Ovary (tissue), 3 donors: ENCODE results near the gene LTB4R2.

Experiments
- CTCF ChIP-seq, 3 donors: fragments of 450-650 bp in 2 of 3; fragments of 200-600 bp in 1 of 3; IDR thresholded peaks; one replicate each; pipeline versions ENCODE4 v1.5.1 to v1.8.0; 2016 to 2022; ENCODE audit warnings: antibody characterized with exemption in 3 of 3, mild to moderate bottlenecking in 1 of 3
- EP300 ChIP-seq: sonication (generic); formaldehyde crosslinking; IDR thresholded peaks from one replicate; pipeline ENCODE4 v1.6.1; 2017; ENCODE audit warnings: antibody characterized with exemption
- POLR2A ChIP-seq: fragments of 450-650 bp; IDR thresholded peaks from one replicate; pipeline ENCODE4 v1.6.1; 2017; ENCODE audit warnings: antibody characterized with exemption, mild to moderate bottlenecking, moderate library complexity
- donor health status: DM: no; HTN: no; CAD: no.

GRCh38 chr14:24338843-24339242, 28.9 kb downstream of the LTB4R2 start:
- no peak for TF ChIP-seq CTCF (IDR thresholded peaks at IDR 0.05)
- TF ChIP-seq EP300, result no peak
- no peak for TF ChIP-seq POLR2A
